Measurements from ENCODE around the gene IL17RD. TPM values are rescaled to one million over a fixed set of nuclear protein-coding genes. Genes with fewer than 3 reads are reported as not detected.

Gene IL17RD
- total and polyA plus RNA-seq, 2 donors (not counting 1 experiment from before 2014, with no cell fraction given): 0.05 TPM; not detected in 1

GRCh38 chr3:57082481-57082880 lies 82.7 kb downstream of the IL17RD start:
- Mint-ChIP-seq H3K4me1 (peaks cover 12% of the 10 kb centered on the region), H3K27me3 (peaks cover 31% of the 10 kb centered on the region), H3K9me3 (ENCODE audit: insufficient read depth) (no peaks in the 10 kb centered on the region), H3K27ac (no peak overlapping the region), H3K4me3 (no peak overlapping the region)
- DNase-seq: no peak
- ChIA-PET CTCF (no interaction called here), POLR2A (no interaction called here)
- no peak for TF ChIP-seq EZH2 (IDR thresholded peaks at IDR 0.05; ENCODE audit: borderline replicate concordance, insufficient read depth, low read depth, low read length, poor library complexity, severe bottlenecking)
- TF ChIP-seq CTCF (IDR thresholded peaks at IDR 0.05): no peak
- Histone ChIP-seq H3K9ac (ENCODE audit: low read length) (no peak overlapping the region), H4K20me1 (ENCODE audit: control insufficient read depth, insufficient read depth, low read length, poor library complexity, severe bottlenecking) (no peaks in the 10 kb centered on the region), H3K36me3 (replicated peaks in 1 of 2; ENCODE audit: control extremely low read depth in 1 of 2, control insufficient read depth in 1 of 2, extremely low read depth in 1 of 2, insufficient read depth in 2 of 2, low read length in 1 of 2) (no peaks in the 10 kb centered on the region), H3K79me2 (ENCODE audit: control insufficient read depth, insufficient read depth, low read length) (no peaks in the 10 kb centered on the region), H3K9me3 (ENCODE audit: control extremely low read depth in 1 of 3, control insufficient read depth in 2 of 3, insufficient read depth in 1 of 3, low read length in 2 of 3) (peaks cover 0 to 4% (median 0%) of the 10 kb centered on the region in 3 donors), H2AFZ (ENCODE audit: insufficient read depth, low read depth, low read length, poor library complexity, severe bottlenecking) (no peak overlapping the region), H3K4me1 (ENCODE audit: control insufficient read depth in 2 of 2, insufficient read depth in 2 of 2, low read length in 2 of 2) (peaks cover 19% of the 10 kb centered on the region in 2 donors), H3K27me3 (replicated peaks in 1 of 4; ENCODE audit: control extremely low read depth in 1 of 4, control insufficient read depth in 3 of 4, insufficient read depth in 4 of 4, low read length in 3 of 4) (peaks cover 0 to 30% (median 21%) of the 10 kb centered on the region in 4 experiments), H3K27ac (ENCODE audit: low read length in 2 of 2) (no peak overlapping the region), H3K4me3 (ENCODE audit: control extremely low read depth in 1 of 5, extremely low read depth in 1 of 5, insufficient read depth in 1 of 5, low read depth in 2 of 5, low read length in 4 of 5) (no peak overlapping the region), H3K4me2 (replicated peaks; ENCODE audit: low read depth, low read length, poor library complexity, severe bottlenecking) (no peak overlapping the region)
- intact Hi-C loops (cut with micrococcal nuclease): no loop called here
- no peak for ATAC-seq (ENCODE audit: low read depth)
- WGBS (ENCODE audit: insufficient coverage): no CpG with 5 or more reads among the region's 6 CpGs

GRCh38 chr3:57081173-57081572 lies 84.0 kb downstream of the IL17RD start:
- H3K9me3 ChIP-seq (ENCODE audit: control extremely low read depth in 1 of 3, control insufficient read depth in 2 of 3, insufficient read depth in 1 of 3, low read length in 2 of 3): peaks cover 0 to 4% (median 0%) of the 10 kb centered on the region in 3 donors
- intact Hi-C loops (cut with micrococcal nuclease): no loop called here
- ChIA-PET POLR2A (no interaction called here), CTCF (interaction anchor here (1.0 kb wide), 1 partner anchor 20 kb away, joined by 3 read pairs; no protein-coding TSS in a partner anchor)
- peaks cover 17% of the 10 kb centered on the region for H3K4me1 Mint-ChIP-seq
- peaks cover 21 to 22% of the 10 kb centered on the region in 2 donors for H3K4me1 ChIP-seq (ENCODE audit: control insufficient read depth in 2 of 2, insufficient read depth in 2 of 2, low read length in 2 of 2)
- no peak for ATAC-seq (ENCODE audit: low read depth)
- no peak overlapping the region for H3K9ac ChIP-seq (ENCODE audit: low read length)
- H3K79me2 ChIP-seq (ENCODE audit: control insufficient read depth, insufficient read depth, low read length): no peaks in the 10 kb centered on the region
- no CpG with 5 or more reads among the region's 3 CpGs for WGBS (ENCODE audit: insufficient coverage)
- DNase-seq: no peak
- H3K4me3 Mint-ChIP-seq: no peak overlapping the region
- H3K4me2 ChIP-seq (replicated peaks; ENCODE audit: low read depth, low read length, poor library complexity, severe bottlenecking): no peak overlapping the region
- H3K9me3 Mint-ChIP-seq (ENCODE audit: insufficient read depth): no peaks in the 10 kb centered on the region
- TF ChIP-seq EZH2 (IDR thresholded peaks at IDR 0.05; ENCODE audit: borderline replicate concordance, insufficient read depth, low read depth, low read length, poor library complexity, severe bottlenecking) (no peak), CTCF (IDR thresholded peaks at IDR 0.05) (no peak)
- H3K27ac ChIP-seq (ENCODE audit: low read length in 2 of 2): no peak overlapping the region
- H3K36me3 ChIP-seq (replicated peaks in 1 of 2; ENCODE audit: control extremely low read depth in 1 of 2, control insufficient read depth in 1 of 2, extremely low read depth in 1 of 2, insufficient read depth in 2 of 2, low read length in 1 of 2): no peaks in the 10 kb centered on the region
- peaks cover 0 to 43% (median 34%) of the 10 kb centered on the region in 4 experiments for H3K27me3 ChIP-seq (replicated peaks in 1 of 4; ENCODE audit: control extremely low read depth in 1 of 4, control insufficient read depth in 3 of 4, insufficient read depth in 4 of 4, low read length in 3 of 4)
- H3K27ac Mint-ChIP-seq: no peak overlapping the region
- no peaks in the 10 kb centered on the region for H4K20me1 ChIP-seq (ENCODE audit: control insufficient read depth, insufficient read depth, low read length, poor library complexity, severe bottlenecking)
- H3K4me3 ChIP-seq (ENCODE audit: control extremely low read depth in 1 of 5, extremely low read depth in 1 of 5, insufficient read depth in 1 of 5, low read depth in 2 of 5, low read length in 4 of 5): no peak overlapping the region
- no peak overlapping the region for H2AFZ ChIP-seq (ENCODE audit: insufficient read depth, low read depth, low read length, poor library complexity, severe bottlenecking)
- peaks cover 41% of the 10 kb centered on the region for H3K27me3 Mint-ChIP-seq

Measured in B cell (primary cell).